Skeletal muscle tissue (tissue), 4 donors: ENCODE results near the gene CMC4. TPM values are rescaled to one million over a fixed set of nuclear protein-coding genes. Genes with fewer than 3 reads are reported as not detected.

Source experiments
- H3K27ac ChIP-seq: one replicate; pipeline ENCODE4 v1.7.0; 2013; ENCODE audit warnings: mild to moderate bottlenecking, low read depth, low read length, inconsistent platforms
- H3K27me3 ChIP-seq, 3 donors: one replicate each; pipeline ENCODE4 v1.7.0; 2013; ENCODE audit warnings: low read length in 3 of 3; ENCODE audit not compliant: control insufficient read depth in 3 of 3, insufficient read depth in 3 of 3
- H3K36me3 ChIP-seq, 3 donors: one replicate each; pipeline ENCODE4 v1.7.0; 2013; ENCODE audit warnings: low read length in 3 of 3; ENCODE audit not compliant: control insufficient read depth in 3 of 3, insufficient read depth in 3 of 3
- H3K4me1 ChIP-seq, 3 donors: one replicate each; pipeline ENCODE4 v1.7.0; 2013; ENCODE audit warnings: low read length in 3 of 3, mild to moderate bottlenecking in 3 of 3; ENCODE audit not compliant: control insufficient read depth in 3 of 3, insufficient read depth in 3 of 3
- H3K4me3 ChIP-seq, 3 donors: one replicate each; pipeline ENCODE4 v1.7.0; 2013; ENCODE audit warnings: low read length in 3 of 3
- H3K9ac ChIP-seq, 3 donors: one replicate each; pipeline ENCODE4 v1.7.0; 2013; ENCODE audit warnings: low read length in 3 of 3, mild to moderate bottlenecking in 3 of 3, moderate library complexity in 2 of 3, low read depth in 1 of 3
- H3K9me3 ChIP-seq, 3 donors: one replicate each; pipeline ENCODE4 v1.7.0; 2013; ENCODE audit warnings: low read length in 3 of 3; ENCODE audit not compliant: control insufficient read depth in 3 of 3
- total RNA-seq: library from RNA; depleted of rRNA; stranded (reverse); fragments of >200 nt; gene quantifications from one replicate; pipeline ENCODE4 v1.2.3, GENCODE V29; 2014
- donor health status: Osteomylitis.

CMC4 gene
- total RNA-seq, 1 donor from 2014 or later = 6.8 TPM

- Histone ChIP-seq H3K9me3 (no peaks in the 10 kb centered on the region), H3K27ac (peak overlapping the region; percentile 61), H3K4me3 (peak overlapping the region; percentile 77 to 79 (median 78)), H3K36me3 (peaks cover 0 to 14% (median 7%) of the 10 kb centered on the region in 3 donors), H3K4me1 (peaks cover 0 to 5% (median 2%) of the 10 kb centered on the region in 3 donors), H3K9ac (peak overlapping the region; percentile 68 to 85 (median 79)), H3K27me3 (no peaks in the 10 kb centered on the region)
Observed at GRCh38 chrX:155071694-155072280, 851 bp upstream of the CMC4 start.

- no peaks in the 10 kb centered on the region for H3K9me3 ChIP-seq
- no peaks in the 10 kb centered on the region for H3K27me3 ChIP-seq
- H3K9ac ChIP-seq = peak overlapping the region; percentile 71 to 83 (median 76)
- H3K4me1 ChIP-seq = peaks cover 0 to 5% (median 2%) of the 10 kb centered on the region in 3 donors
- H3K4me3 ChIP-seq = peak overlapping the region; percentile 56 to 78 (median 72)
- H3K36me3 ChIP-seq = peaks cover 0 to 7% (median 6%) of the 10 kb centered on the region in 3 donors
- peak overlapping the region; percentile 78 for H3K27ac ChIP-seq
Observed at GRCh38 chrX:155070663-155070974, 317 bp downstream of the CMC4 start.

- Histone ChIP-seq H3K27me3 (no peaks in the 10 kb centered on the region), H3K9me3 (no peaks in the 10 kb centered on the region), H3K9ac (peak overlapping the region; percentile 71 to 83 (median 76)), H3K36me3 (peaks cover 0 to 3% (median 0%) of the 10 kb centered on the region in 3 donors), H3K4me3 (peak overlapping the region; percentile 56 to 78 (median 72)), H3K4me1 (peaks cover 0 to 5% (median 2%) of the 10 kb centered on the region in 3 donors), H3K27ac (no peak overlapping the region)
Observed at GRCh38 chrX:155070038-155070437, 898 bp downstream of the CMC4 start.

GRCh38 chrX:155069414-155069813 is 1.5 kb downstream of the CMC4 start:
- H3K9ac ChIP-seq = no peak overlapping the region
- H3K27ac ChIP-seq = no peak overlapping the region
- peaks cover 0 to 3% (median 0%) of the 10 kb centered on the region in 3 donors for H3K36me3 ChIP-seq
- no peaks in the 10 kb centered on the region for H3K27me3 ChIP-seq
- H3K9me3 ChIP-seq = no peaks in the 10 kb centered on the region
- peak overlapping the region in 2 of 3 donors; percentile 56 to 78 for H3K4me3 ChIP-seq
- H3K4me1 ChIP-seq = peaks cover 0 to 5% (median 2%) of the 10 kb centered on the region in 3 donors

GRCh38 chrX:155068165-155068564 is 2.8 kb downstream of the CMC4 start:
- Histone ChIP-seq H3K9ac (no peak overlapping the region), H3K4me1 (peaks cover 0 to 5% (median 2%) of the 10 kb centered on the region in 3 donors), H3K36me3 (no peaks in the 10 kb centered on the region), H3K27ac (no peak overlapping the region), H3K9me3 (no peaks in the 10 kb centered on the region), H3K27me3 (no peaks in the 10 kb centered on the region), H3K4me3 (no peak overlapping the region)

GRCh38 chrX:155065035-155065734 is 5.8 kb downstream of the CMC4 start:
- Histone ChIP-seq H3K4me1 (peaks cover 0 to 4% (median 2%) of the 10 kb centered on the region in 3 donors), H3K4me3 (no peak overlapping the region), H3K27me3 (no peaks in the 10 kb centered on the region), H3K27ac (no peak overlapping the region), H3K36me3 (no peaks in the 10 kb centered on the region), H3K9ac (no peak overlapping the region), H3K9me3 (no peaks in the 10 kb centered on the region)

- Histone ChIP-seq H3K36me3 (peaks cover 0 to 2% (median 0%) of the 10 kb centered on the region in 3 donors), H3K9me3 (peaks cover 0 to 2% (median 0%) of the 10 kb centered on the region in 3 donors), H3K27ac (no peak overlapping the region), H3K4me1 (peaks cover 4 to 10% (median 9%) of the 10 kb centered on the region in 3 donors), H3K4me3 (no peak overlapping the region), H3K9ac (no peak overlapping the region), H3K27me3 (no peaks in the 10 kb centered on the region)
Observed at GRCh38 chrX:155061760-155062159, 9.2 kb downstream of the CMC4 start.

GRCh38 chrX:155056877-155057792 is 13.8 kb downstream of the CMC4 start:
- peaks cover 2 to 13% (median 7%) of the 10 kb centered on the region in 3 donors for H3K36me3 ChIP-seq
- H3K27ac ChIP-seq = peak overlapping the region; percentile 26
- peak overlapping the region in 2 of 3 donors; percentile 29 to 54 for H3K4me3 ChIP-seq
- peaks cover 4 to 13% (median 9%) of the 10 kb centered on the region in 3 donors for H3K4me1 ChIP-seq
- peak overlapping the region in 2 of 3 donors; percentile 35 to 40 for H3K9ac ChIP-seq
- H3K9me3 ChIP-seq = peaks cover 0 to 2% (median 0%) of the 10 kb centered on the region in 3 donors
- no peaks in the 10 kb centered on the region for H3K27me3 ChIP-seq

- Histone ChIP-seq H3K4me3 (no peak overlapping the region), H3K27ac (no peak overlapping the region), H3K36me3 (peaks cover 6 to 19% (median 13%) of the 10 kb centered on the region in 3 donors), H3K9me3 (peaks cover 0 to 2% (median 0%) of the 10 kb centered on the region in 3 donors), H3K9ac (peak overlapping the region in 1 of 3 donors; percentile 40), H3K27me3 (no peaks in the 10 kb centered on the region), H3K4me1 (peaks cover 4 to 13% (median 9%) of the 10 kb centered on the region in 3 donors)
Observed at GRCh38 chrX:155056471-155056870, 14.5 kb downstream of the CMC4 start.
